H9 (cell line): ENCODE results near the gene YIPF6. TPM values are rescaled to one million over a fixed set of nuclear protein-coding genes. Genes with fewer than 3 reads are reported as not detected.

Experiments
- DNase-seq: peaks from one replicate; pipeline ENCODE4 v3.0.0-alpha.2; 2017
- H2AFZ ChIP-seq: one replicate; pipeline ENCODE4 v1.6.1; 2013; ENCODE audit warnings: mild to moderate bottlenecking, low read length, control low read depth, moderate library complexity
- H2AK5ac ChIP-seq: 2 replicates; pipeline ENCODE4 v1.6.1; 2013; ENCODE audit warnings: low read length, control low read depth, mixed read lengths; ENCODE audit not compliant: insufficient read length
- H2BK120ac ChIP-seq: one replicate; pipeline ENCODE4 v1.6.1; 2013; ENCODE audit warnings: low read depth, mild to moderate bottlenecking, low read length, control low read depth, inconsistent platforms; ENCODE audit not compliant: poor library complexity, severe bottlenecking
- H2BK12ac ChIP-seq: 2 replicates; pipeline ENCODE4 v1.6.1; 2013; ENCODE audit warnings: low read length, control low read depth, mixed read lengths, low read depth; ENCODE audit not compliant: insufficient read length
- H2BK15ac ChIP-seq: 2 replicates; pipeline ENCODE4 v1.6.1; 2013; ENCODE audit warnings: low read depth, low read length, control low read depth
- H2BK20ac ChIP-seq: one replicate; pipeline ENCODE4 v1.6.1; 2013; ENCODE audit warnings: low read depth, mild to moderate bottlenecking, low read length, control low read depth, inconsistent platforms; ENCODE audit not compliant: poor library complexity, severe bottlenecking
- H2BK5ac ChIP-seq: 2 replicates; pipeline ENCODE4 v1.6.1; 2013; ENCODE audit warnings: low read length, control low read depth, mixed read lengths; ENCODE audit not compliant: insufficient read length
- H3K14ac ChIP-seq: 2 replicates; pipeline ENCODE4 v1.6.1; 2013; ENCODE audit warnings: low read length, control low read depth; ENCODE audit not compliant: insufficient read depth
- H3K18ac ChIP-seq: 2 replicates; pipeline ENCODE4 v1.6.1; 2013; ENCODE audit warnings: low read depth, mild to moderate bottlenecking, mixed read lengths, low read length, control low read depth; ENCODE audit not compliant: insufficient read length
- H3K23ac ChIP-seq: 2 replicates; pipeline ENCODE4 v1.6.1; 2013; ENCODE audit warnings: low read length, control low read depth, mixed read lengths, low read depth; ENCODE audit not compliant: insufficient read length
- H3K23me2 ChIP-seq: 2 replicates; pipeline ENCODE4 v1.6.1; 2013; ENCODE audit warnings: low read depth, mild to moderate bottlenecking, mixed read lengths, low read length, control low read depth; ENCODE audit not compliant: insufficient read length, poor library complexity, severe bottlenecking
- H3K27ac ChIP-seq: 2 replicates; pipeline ENCODE4 v1.5.1; 2013; ENCODE audit warnings: low read length, control low read depth, mixed read lengths, low read depth; ENCODE audit not compliant: insufficient read length
- H3K27me3 ChIP-seq: 2 replicates; pipeline ENCODE4 v1.6.1; 2013; ENCODE audit warnings: low read length, control low read depth, inconsistent platforms; ENCODE audit not compliant: insufficient read depth
- H3K4ac ChIP-seq: 2 replicates; pipeline ENCODE4 v1.6.1; 2013; ENCODE audit warnings: low read depth, mild to moderate bottlenecking, control low read depth, inconsistent platforms, low read length, moderate library complexity
- H3K4me1 ChIP-seq: 2 replicates; pipeline ENCODE4 v1.6.1; 2013; ENCODE audit warnings: low read length, control low read depth, inconsistent platforms; ENCODE audit not compliant: insufficient read depth
- H3K4me2 ChIP-seq: 2 replicates; pipeline ENCODE4 v1.6.1; 2013; ENCODE audit warnings: low read length, control low read depth, mixed read lengths; ENCODE audit not compliant: insufficient read length, insufficient read depth
- H3K56ac ChIP-seq: 2 replicates; pipeline ENCODE4 v1.6.1; 2013; ENCODE audit warnings: low read depth, mild to moderate bottlenecking, mixed read lengths, low read length, control low read depth; ENCODE audit not compliant: insufficient read length
- H3K79me1 ChIP-seq: 2 replicates; pipeline ENCODE4 v1.6.1; 2013; ENCODE audit warnings: low read depth, mild to moderate bottlenecking, moderate library complexity, low read length, control low read depth, inconsistent platforms; ENCODE audit not compliant: insufficient read depth, poor library complexity, severe bottlenecking
- H3K79me2 ChIP-seq: 2 replicates; pipeline ENCODE4 v1.6.1; 2013; ENCODE audit warnings: low read length, control low read depth, inconsistent platforms; ENCODE audit not compliant: insufficient read depth
- H3K9ac ChIP-seq: 2 replicates; pipeline ENCODE4 v1.6.1; 2013; ENCODE audit warnings: low read length, control low read depth, mixed read lengths; ENCODE audit not compliant: insufficient read length; ENCODE audit errors: extremely low read depth
- H3K9me3 ChIP-seq: one replicate; pipeline ENCODE4 v1.6.1; 2013; ENCODE audit warnings: low read depth, low read length, inconsistent platforms; ENCODE audit not compliant: control insufficient read depth
- H3T11ph ChIP-seq: one replicate; pipeline ENCODE4 v1.6.1; 2013; ENCODE audit warnings: mild to moderate bottlenecking, low read length, control low read depth, inconsistent platforms
- H4K20me1 ChIP-seq: one replicate; pipeline ENCODE4 v1.6.1; 2013; ENCODE audit not compliant: control insufficient read depth, insufficient read length, insufficient read depth
- H4K5ac ChIP-seq: 2 replicates; pipeline ENCODE4 v1.6.1; 2013; ENCODE audit warnings: low read depth, mild to moderate bottlenecking, mixed read lengths, low read length, control low read depth; ENCODE audit not compliant: insufficient read length
- H4K8ac ChIP-seq: replicated peaks from 2 replicates; pipeline ENCODE4 v1.6.1; 2013; ENCODE audit warnings: low read length, control low read depth, mixed read lengths, low read depth; ENCODE audit not compliant: insufficient read length
- H4K91ac ChIP-seq: 2 replicates; pipeline ENCODE4 v1.6.1; 2013; ENCODE audit warnings: low read depth, mild to moderate bottlenecking, moderate library complexity, mixed read lengths, low read length, control low read depth; ENCODE audit not compliant: insufficient read length
- H3K27ac Mint-ChIP-seq, 3 experiments: 2 replicates in 2 of 3; 3 replicates in 1 of 3; pipeline ENCODE4 v1.8.0; 2020 to 2021; ENCODE audit warnings: mixed read lengths in 3 of 3, mild to moderate bottlenecking in 1 of 3, moderate library complexity in 1 of 3
- H3K27me3 Mint-ChIP-seq: 2 replicates; pipeline ENCODE4 v1.8.0; 2021; ENCODE audit warnings: low read depth, mild to moderate bottlenecking, moderate library complexity, mixed read lengths
- H3K36me3 Mint-ChIP-seq, 3 experiments: 2 replicates in 2 of 3; 3 replicates in 1 of 3; pipeline ENCODE4 v1.8.0; 2020 to 2021; ENCODE audit warnings: low read depth in 3 of 3, mixed read lengths in 3 of 3; ENCODE audit not compliant: insufficient read depth in 1 of 3
- H3K4me1 Mint-ChIP-seq, 2 experiments: 2 replicates each; pipeline ENCODE4 v1.8.0; 2020; ENCODE audit warnings: mixed read lengths in 2 of 2
- H3K4me3 Mint-ChIP-seq, 2 experiments: 2 replicates in 1 of 2; 3 replicates in 1 of 2; pipeline ENCODE4 v1.8.0; 2020 to 2021; ENCODE audit warnings: mild to moderate bottlenecking in 2 of 2, mixed read lengths in 2 of 2, moderate library complexity in 1 of 2
- H3K9me3 Mint-ChIP-seq, 2 experiments: 2 replicates in 1 of 2; 3 replicates in 1 of 2; pipeline ENCODE4 v1.8.0; 2020; ENCODE audit warnings: mild to moderate bottlenecking in 2 of 2, mixed read lengths in 2 of 2, moderate library complexity in 1 of 2
- WGBS: extraction: QIAGEN DNeasy Blood & Tissue Kit; methylation state at CpG from one replicate; pipeline ENCODE4 v1.1.7; 2013; ENCODE audit warnings: missing lambda C conversion rate, low lambda C conversion rate, mixed read lengths; ENCODE audit not compliant: insufficient read length; ENCODE audit errors: extremely low coverage; 5-methylcytosine and 5-hydroxymethylcytosine counted together
- total RNA-seq: library from RNA; stranded (reverse); gene quantifications from 2 replicates; pipeline ENCODE4 v1.2.1, GENCODE V29; 2021
- TF ChIP-seq, protein P1 (sequence below): fragments of 200-600 bp; sonication (generic); conservative IDR thresholded peaks from 3 replicates; pipeline ENCODE4 v1.8.0; 2021; ENCODE audit warnings: antibody characterized with exemption, mild to moderate bottlenecking

YIPF6 gene
- total RNA-seq, 1 experiment from 2014 or later = 31.8 TPM

GRCh38 chrX:68488657-68489056 is 10.2 kb upstream of the YIPF6 start:
- Mint-ChIP-seq H3K4me1 (0 out of 4 replicates have a peak, but pooled peaks cover 0 to 3% of the 10 kb centered on the region in 2 experiments), H3K27me3 (peaks cover 2% of the 10 kb centered on the region; the same call in 1 of the 2 replicates), H3K27ac (no peak overlapping the region), H3K36me3 (no peaks in the 10 kb centered on the region; a peak in 1 of 7 replicates), H3K9me3 (peaks cover 44 to 54% of the 10 kb centered on the region in 2 experiments), H3K4me3 (no peak overlapping the region)
- DNase-seq = no peak
- Histone ChIP-seq H3K18ac (no peak overlapping the region), H4K91ac (no peak overlapping the region), H2BK120ac (no peak overlapping the region), H3K79me1 (no peaks in the 10 kb centered on the region), H3K9ac (no peak overlapping the region), H3K4ac (no peak overlapping the region), H2BK20ac (no peak overlapping the region), H4K20me1 (no peaks in the 10 kb centered on the region), H3K23ac (no peak overlapping the region), H2AFZ (no peak overlapping the region), H3T11ph (no peak overlapping the region), H2BK12ac (no peak overlapping the region), H3K79me2 (no peaks in the 10 kb centered on the region), H3K4me2 (no peak overlapping the region), H2AK5ac (no peak overlapping the region), H3K23me2 (no peaks in the 10 kb centered on the region), H3K27me3 (no peaks in the 10 kb centered on the region), H3K4me1 (no peaks in the 10 kb centered on the region), H3K9me3 (peaks cover 35% of the 10 kb centered on the region), H2BK15ac (no peak overlapping the region), H4K5ac (no peak overlapping the region), H2BK5ac (no peak overlapping the region), H3K56ac (no peak overlapping the region), H3K27ac (no peak overlapping the region), H4K8ac (no peak overlapping the region), H3K14ac (no peak overlapping the region)
- no CpG with 5 or more reads among the region's 4 CpGs for WGBS
- TF ChIP-seq, protein P1, sequence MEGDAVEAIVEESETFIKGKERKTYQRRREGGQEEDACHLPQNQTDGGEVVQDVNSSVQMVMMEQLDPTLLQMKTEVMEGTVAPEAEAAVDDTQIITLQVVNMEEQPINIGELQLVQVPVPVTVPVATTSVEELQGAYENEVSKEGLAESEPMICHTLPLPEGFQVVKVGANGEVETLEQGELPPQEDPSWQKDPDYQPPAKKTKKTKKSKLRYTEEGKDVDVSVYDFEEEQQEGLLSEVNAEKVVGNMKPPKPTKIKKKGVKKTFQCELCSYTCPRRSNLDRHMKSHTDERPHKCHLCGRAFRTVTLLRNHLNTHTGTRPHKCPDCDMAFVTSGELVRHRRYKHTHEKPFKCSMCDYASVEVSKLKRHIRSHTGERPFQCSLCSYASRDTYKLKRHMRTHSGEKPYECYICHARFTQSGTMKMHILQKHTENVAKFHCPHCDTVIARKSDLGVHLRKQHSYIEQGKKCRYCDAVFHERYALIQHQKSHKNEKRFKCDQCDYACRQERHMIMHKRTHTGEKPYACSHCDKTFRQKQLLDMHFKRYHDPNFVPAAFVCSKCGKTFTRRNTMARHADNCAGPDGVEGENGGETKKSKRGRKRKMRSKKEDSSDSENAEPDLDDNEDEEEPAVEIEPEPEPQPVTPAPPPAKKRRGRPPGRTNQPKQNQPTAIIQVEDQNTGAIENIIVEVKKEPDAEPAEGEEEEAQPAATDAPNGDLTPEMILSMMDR = no peak
